ENCODE results near the gene ILF3. TPM values are rescaled to one million over a fixed set of nuclear protein-coding genes. Genes with fewer than 3 reads are reported as not detected.

Gene ILF3
- total RNA-seq, 2 experiments from 2014 or later, result 308 to 553 TPM

DNA sequence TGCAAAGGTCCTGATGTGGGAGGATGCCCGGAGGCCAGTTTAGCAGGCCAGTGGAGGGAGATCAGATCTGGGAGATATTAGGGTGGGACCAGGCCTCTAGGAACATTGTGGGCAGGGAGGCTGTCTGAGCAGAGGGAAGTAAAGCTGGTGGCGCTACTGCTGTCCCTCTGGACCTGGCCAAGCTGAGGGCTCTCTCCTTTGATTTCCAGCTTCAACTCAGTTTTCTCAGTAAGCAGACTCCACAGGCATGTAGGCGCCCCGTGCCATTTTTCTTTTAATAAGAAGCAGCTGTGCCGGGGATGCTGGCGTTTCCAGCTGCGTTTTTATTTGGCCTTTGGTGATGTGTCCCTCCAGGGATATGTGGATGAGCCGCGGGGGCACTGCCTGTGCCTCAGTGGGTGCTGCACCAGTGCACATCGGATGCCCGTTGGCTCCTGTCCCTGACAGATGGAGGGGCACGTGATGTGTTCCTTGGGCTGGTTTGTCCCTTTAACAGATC, 70.5 kb downstream of the ILF3 start:
- Histone ChIP-seq H4K20me1 (ENCODE audit: insufficient read depth, low read length) (0 out of 2 replicates have a peak, but pooled peaks cover 1% of the 10 kb centered on the region), H3K9me2 (ENCODE audit: insufficient read depth, low read length) (no peaks in the 10 kb centered on the region)
- intact Hi-C loops (cut with micrococcal nuclease; ENCODE audit: unreplicated experiment), result no loop called here

DNA sequence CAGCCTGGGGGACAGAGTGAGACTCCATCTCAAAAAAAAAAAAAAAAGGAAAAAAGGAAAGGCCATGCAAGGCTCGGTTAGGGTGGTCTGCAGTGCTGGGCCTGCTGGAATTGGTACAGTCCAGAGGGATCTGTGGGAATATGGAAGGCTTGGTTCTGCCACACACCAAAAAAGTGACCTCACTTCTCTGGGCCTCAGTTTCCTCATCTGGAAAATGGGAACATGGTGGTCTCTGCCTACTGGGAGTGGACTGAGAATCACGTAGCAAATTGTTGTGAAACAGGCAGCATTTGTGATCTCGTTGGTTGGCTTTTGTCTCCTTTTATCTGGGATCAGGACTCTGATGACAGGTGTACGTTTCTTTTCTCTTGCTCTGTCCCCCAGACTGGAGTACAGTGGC, 71.3 kb downstream of the ILF3 start:
- CTCF ChIA-PET (ENCODE audit: unreplicated experiment), result no interaction called here
- Histone ChIP-seq H3K4me3 (ENCODE audit: low read depth, low read length, poor library complexity, severe bottlenecking) (no peak overlapping the region), H3K79me2 (ENCODE audit: insufficient read depth, low read depth, low read length) (peaks cover 99% of the 10 kb centered on the region), H2AFZ (ENCODE audit: low read length) (no peak overlapping the region), H3K27ac (ENCODE audit: low read depth, low read length, poor library complexity, severe bottlenecking) (no peak overlapping the region), H4K20me1 (ENCODE audit: insufficient read depth, low read length) (no peaks in the 10 kb centered on the region), H3K4me1 (ENCODE audit: insufficient read depth, low read length, poor library complexity, severe bottlenecking) (peaks cover 12% of the 10 kb centered on the region), H3K36me3 (ENCODE audit: insufficient read depth, low read length) (peaks cover 75% of the 10 kb centered on the region), H3K9me2 (ENCODE audit: insufficient read depth, low read length) (no peaks in the 10 kb centered on the region), H3K4me2 (ENCODE audit: low read length) (no peak overlapping the region), H3K9me3 (ENCODE audit: low read length) (no peaks in the 10 kb centered on the region)
- intact Hi-C loops (cut with micrococcal nuclease; ENCODE audit: unreplicated experiment), result no loop called here
- no peak for TF ChIP-seq EZH2phosphoT487 (IDR thresholded peaks at IDR 0.05; ENCODE audit: borderline replicate concordance, low read depth, low read length)
- TF ChIP-seq, protein P1, sequence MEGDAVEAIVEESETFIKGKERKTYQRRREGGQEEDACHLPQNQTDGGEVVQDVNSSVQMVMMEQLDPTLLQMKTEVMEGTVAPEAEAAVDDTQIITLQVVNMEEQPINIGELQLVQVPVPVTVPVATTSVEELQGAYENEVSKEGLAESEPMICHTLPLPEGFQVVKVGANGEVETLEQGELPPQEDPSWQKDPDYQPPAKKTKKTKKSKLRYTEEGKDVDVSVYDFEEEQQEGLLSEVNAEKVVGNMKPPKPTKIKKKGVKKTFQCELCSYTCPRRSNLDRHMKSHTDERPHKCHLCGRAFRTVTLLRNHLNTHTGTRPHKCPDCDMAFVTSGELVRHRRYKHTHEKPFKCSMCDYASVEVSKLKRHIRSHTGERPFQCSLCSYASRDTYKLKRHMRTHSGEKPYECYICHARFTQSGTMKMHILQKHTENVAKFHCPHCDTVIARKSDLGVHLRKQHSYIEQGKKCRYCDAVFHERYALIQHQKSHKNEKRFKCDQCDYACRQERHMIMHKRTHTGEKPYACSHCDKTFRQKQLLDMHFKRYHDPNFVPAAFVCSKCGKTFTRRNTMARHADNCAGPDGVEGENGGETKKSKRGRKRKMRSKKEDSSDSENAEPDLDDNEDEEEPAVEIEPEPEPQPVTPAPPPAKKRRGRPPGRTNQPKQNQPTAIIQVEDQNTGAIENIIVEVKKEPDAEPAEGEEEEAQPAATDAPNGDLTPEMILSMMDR (conservative IDR thresholded peaks at IDR 0.05; ENCODE audit: low read length), result no peak
- no peak for DNase-seq (ENCODE audit: low spot score)
- BruUV-seq (replicated peaks), result no TSS peak
- POLR2A ChIA-PET, result no interaction called here

More for the DNA sequence above, 70.5 kb downstream of the ILF3 start:
- Histone ChIP-seq H3K4me1 (ENCODE audit: insufficient read depth, low read length, poor library complexity, severe bottlenecking) (peaks cover 8% of the 10 kb centered on the region), H3K36me3 (ENCODE audit: insufficient read depth, low read length) (peaks cover 69% of the 10 kb centered on the region), H2AFZ (ENCODE audit: low read length) (no peak overlapping the region), H3K9me3 (ENCODE audit: low read length) (no peaks in the 10 kb centered on the region), H3K79me2 (ENCODE audit: insufficient read depth, low read depth, low read length) (peaks cover 99% of the 10 kb centered on the region), H3K4me3 (ENCODE audit: low read depth, low read length, poor library complexity, severe bottlenecking) (no peak overlapping the region), H3K27ac (ENCODE audit: low read depth, low read length, poor library complexity, severe bottlenecking) (no peak overlapping the region), H3K4me2 (ENCODE audit: low read length) (no peak overlapping the region)
- ChIA-PET CTCF (ENCODE audit: unreplicated experiment) (no interaction called here), POLR2A (no interaction called here)
- TF ChIP-seq, protein P1 (conservative IDR thresholded peaks at IDR 0.05; ENCODE audit: low read length), result no peak
- DNase-seq (ENCODE audit: low spot score), result no peak
- no TSS peak for BruUV-seq (replicated peaks)

DNA sequence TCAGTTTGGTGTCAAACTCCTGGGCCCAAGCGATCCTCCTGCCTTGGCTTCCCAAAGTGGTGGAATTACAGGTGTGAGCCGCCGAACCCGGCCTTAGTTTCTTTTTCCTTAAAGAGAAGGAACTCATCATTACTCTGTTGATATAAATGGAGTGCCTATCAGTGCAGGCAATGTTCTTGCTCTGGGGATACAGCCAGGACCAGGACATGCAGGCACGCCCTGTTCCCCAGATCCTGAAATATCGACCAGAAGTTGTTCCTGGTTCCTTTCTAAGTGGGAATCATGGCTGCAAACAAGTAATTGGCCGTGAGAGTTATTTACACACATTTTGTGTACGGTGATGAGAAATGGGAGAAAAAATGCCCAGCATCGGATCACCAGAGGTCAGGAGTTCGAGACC, 72.1 kb downstream of the ILF3 start:
- POLR2A ChIA-PET, result no interaction called here

More for the DNA sequence above, 72.1 kb downstream of the ILF3 start:
- CTCF ChIA-PET (ENCODE audit: unreplicated experiment), result no interaction called here
- Histone ChIP-seq H3K9me2 (ENCODE audit: insufficient read depth, low read length) (no peaks in the 10 kb centered on the region), H3K9me3 (ENCODE audit: low read length) (no peaks in the 10 kb centered on the region), H3K4me3 (ENCODE audit: low read depth, low read length, poor library complexity, severe bottlenecking) (no peak overlapping the region), H3K79me2 (ENCODE audit: insufficient read depth, low read depth, low read length) (peaks cover 99% of the 10 kb centered on the region), H3K27ac (ENCODE audit: low read depth, low read length, poor library complexity, severe bottlenecking) (no peak overlapping the region), H3K4me1 (ENCODE audit: insufficient read depth, low read length, poor library complexity, severe bottlenecking) (peaks cover 21% of the 10 kb centered on the region), H3K4me2 (ENCODE audit: low read length) (no peak overlapping the region), H2AFZ (ENCODE audit: low read length) (no peak overlapping the region), H3K36me3 (ENCODE audit: insufficient read depth, low read length) (peaks cover 77% of the 10 kb centered on the region), H4K20me1 (ENCODE audit: insufficient read depth, low read length) (no peaks in the 10 kb centered on the region)
- no TSS peak for BruUV-seq (replicated peaks)
- intact Hi-C loops (cut with micrococcal nuclease; ENCODE audit: unreplicated experiment), result no loop called here
- TF ChIP-seq, protein P1 (conservative IDR thresholded peaks at IDR 0.05; ENCODE audit: low read length), result no peak
- no peak for TF ChIP-seq EZH2phosphoT487 (IDR thresholded peaks at IDR 0.05; ENCODE audit: borderline replicate concordance, low read depth, low read length)
- DNase-seq (ENCODE audit: low spot score), result no peak

Measured in OCI-LY7 (cell line).